Smooth muscle cell (in vitro differentiated cells): ENCODE results near the gene FBXL7. TPM values are rescaled to one million over a fixed set of nuclear protein-coding genes. Genes with fewer than 3 reads are reported as not detected.
A peak's percentile ranks its signal among the peaks of the same experiment; 100 is the strongest.

Experiments
- DNase-seq: peaks from one replicate; lab custom pipeline; 2025; ENCODE audit not compliant: unreplicated experiment; lab: John Stamatoyannopoulos, UW
- H2AFZ ChIP-seq: fragments of 200-600 bp; sonication (generic); 2 replicates; pipeline ENCODE4 v1.6.0; 2016; ENCODE audit warnings: antibody characterized with exemption, low read depth, mild to moderate bottlenecking
- H3F3A ChIP-seq: fragments of 200-600 bp; sonication (generic); 2 replicates; pipeline ENCODE4 v1.6.0; 2017; ENCODE audit warnings: antibody characterized with exemption, low read depth
- H3K27ac ChIP-seq: fragments of 200-600 bp; sonication (generic); 2 replicates; pipeline ENCODE4 v1.5.1; 2016; ENCODE audit warnings: low read depth, mild to moderate bottlenecking
- H3K27me3 ChIP-seq: fragments of 200-600 bp; sonication (generic); 2 replicates; pipeline ENCODE4 v1.6.1; 2016; ENCODE audit warnings: low read depth, mild to moderate bottlenecking
- H3K36me3 ChIP-seq: fragments of 200-600 bp; sonication (generic); 2 replicates; pipeline ENCODE4 v1.5.1; 2016; ENCODE audit warnings: low read depth
- H3K4me1 ChIP-seq: fragments of 200-600 bp; sonication (generic); 2 replicates; pipeline ENCODE4 v1.5.1; 2016; ENCODE audit warnings: low read depth
- H3K4me2 ChIP-seq: fragments of 200-600 bp; sonication (generic); 2 replicates; pipeline ENCODE4 v1.6.0; 2016; ENCODE audit warnings: mild to moderate bottlenecking
- H3K4me3 ChIP-seq: fragments of 200-600 bp; sonication (generic); 2 replicates; pipeline ENCODE4 v1.5.1; 2016; ENCODE audit warnings: mild to moderate bottlenecking
- H3K79me2 ChIP-seq: fragments of 200-600 bp; sonication (generic); 2 replicates; pipeline ENCODE4 v1.6.0; 2016; ENCODE audit warnings: low read depth, mild to moderate bottlenecking
- H3K9ac ChIP-seq: fragments of 200-600 bp; sonication (generic); 2 replicates; pipeline ENCODE4 v1.6.0; 2016; ENCODE audit warnings: low read depth
- H3K9me3 ChIP-seq: fragments of 200-600 bp; sonication (generic); replicated peaks from 2 replicates; pipeline ENCODE4 v1.5.1; 2016; ENCODE audit warnings: low read depth
- H4K20me1 ChIP-seq: fragments of 200-600 bp; sonication (generic); 2 replicates; pipeline ENCODE4 v1.6.0; 2016; ENCODE audit warnings: low read depth
- CTCF ChIP-seq: fragments of 200-600 bp; sonication (generic); IDR thresholded peaks from 2 replicates; pipeline ENCODE4 v1.5.1; 2017; ENCODE audit warnings: borderline replicate concordance, mild to moderate bottlenecking, antibody characterized with exemption; ENCODE audit not compliant: insufficient read depth, poor library complexity, severe bottlenecking
- WGBS: methylation state at CpG from one replicate; pipeline ENCODE4 v1.1.7; 2016; ENCODE audit warnings: low lambda C conversion rate; 5-methylcytosine and 5-hydroxymethylcytosine counted together
- polyA plus RNA-seq: library from polyadenylated mRNA; unstranded; fragments of >200 nt; fragmentation: Nextera tagmentation; extraction: Ambion mirVana; gene quantifications from 2 replicates; pipeline ENCODE4 v1.2.1, GENCODE V29; 2016
- total RNA-seq: library from RNA; depleted of rRNA; stranded (reverse); fragments of >200 nt; gene quantifications from 2 replicates; pipeline ENCODE4 v1.2.3, GENCODE V29; 2014

The FBXL7 gene
- total and polyA plus RNA-seq, 2 experiments from 2014 or later = 20.2 to 21.0 TPM

GRCh38 chr5:15598294-15598902 lies 98.4 kb downstream of the FBXL7 start:
- H3K4me3 ChIP-seq = no peak overlapping the region
- peaks cover 97% of the 10 kb centered on the region for H4K20me1 ChIP-seq
- H3K27ac ChIP-seq = no peak overlapping the region
- H3K4me1 ChIP-seq = no peaks in the 10 kb centered on the region
- no peak overlapping the region for H3K9ac ChIP-seq
- H2AFZ ChIP-seq = no peak overlapping the region
- peaks cover 16% of the 10 kb centered on the region for H3K79me2 ChIP-seq
- no peaks in the 10 kb centered on the region for H3K27me3 ChIP-seq
- H3F3A ChIP-seq = no peaks in the 10 kb centered on the region
- peak; percentile 51 for TF ChIP-seq CTCF
- no peaks in the 10 kb centered on the region for H3K9me3 ChIP-seq
- no peak overlapping the region for H3K4me2 ChIP-seq
- WGBS = 67% methylated on average over 3 of the region's 3 CpGs
- no peak for DNase-seq
- H3K36me3 ChIP-seq = no peaks in the 10 kb centered on the region

GRCh38 chr5:15600035-15600434 lies 100.1 kb downstream of the FBXL7 start:
- no peaks in the 10 kb centered on the region for H3K4me1 ChIP-seq
- no peak overlapping the region for H3K9ac ChIP-seq
- peaks cover 11% of the 10 kb centered on the region for H3K79me2 ChIP-seq
- peaks cover 91% of the 10 kb centered on the region for H4K20me1 ChIP-seq
- no peak overlapping the region for H2AFZ ChIP-seq
- no peaks in the 10 kb centered on the region for H3K9me3 ChIP-seq
- H3F3A ChIP-seq = no peaks in the 10 kb centered on the region
- WGBS = 68% methylated on average over 4 of the region's 4 CpGs
- H3K4me2 ChIP-seq = no peak overlapping the region
- DNase-seq = no peak
- TF ChIP-seq CTCF = no peak
- H3K27ac ChIP-seq = no peak overlapping the region
- H3K4me3 ChIP-seq = no peak overlapping the region
- H3K27me3 ChIP-seq = no peaks in the 10 kb centered on the region
- no peaks in the 10 kb centered on the region for H3K36me3 ChIP-seq

- Histone ChIP-seq H2AFZ (no peak overlapping the region), H3K36me3 (no peaks in the 10 kb centered on the region), H3K27ac (no peak overlapping the region), H3K9me3 (no peaks in the 10 kb centered on the region), H3K4me3 (no peak overlapping the region), H3K79me2 (peaks cover 10% of the 10 kb centered on the region), H3K27me3 (no peaks in the 10 kb centered on the region), H3F3A (no peaks in the 10 kb centered on the region), H3K4me2 (no peak overlapping the region), H3K9ac (no peak overlapping the region), H3K4me1 (no peaks in the 10 kb centered on the region), H4K20me1 (peaks cover 91% of the 10 kb centered on the region)
- 88% methylated on average over 4 of the region's 4 CpGs for WGBS
- DNase-seq = no peak
- TF ChIP-seq CTCF = no peak
Observed at GRCh38 chr5:15601274-15601673, 101.3 kb downstream of the FBXL7 start.

GRCh38 chr5:15601853-15602252 lies 101.9 kb downstream of the FBXL7 start:
- Histone ChIP-seq H3K4me2 (no peak overlapping the region), H3K27ac (no peak overlapping the region), H3K9ac (no peak overlapping the region), H3K79me2 (peaks cover 10% of the 10 kb centered on the region), H3K36me3 (no peaks in the 10 kb centered on the region), H3K4me1 (no peaks in the 10 kb centered on the region), H3K9me3 (no peaks in the 10 kb centered on the region), H3K27me3 (no peaks in the 10 kb centered on the region), H2AFZ (no peak overlapping the region), H4K20me1 (peaks cover 90% of the 10 kb centered on the region), H3K4me3 (no peak overlapping the region), H3F3A (no peaks in the 10 kb centered on the region)
- no peak for DNase-seq
- TF ChIP-seq CTCF = no peak
- WGBS = 100% methylated on average over 2 of the region's 2 CpGs
